ENCODE measurements around the gene LRRC40. TPM values are rescaled to one million over a fixed set of nuclear protein-coding genes. Genes with fewer than 3 reads are reported as not detected.

LRRC40 gene
- polyA plus RNA-seq, 1 experiment, result 20.6 TPM

GRCh38 chr1:70171512-70171911 lies 33.9 kb downstream of the LRRC40 start:
- TF ChIP-seq CTCF (IDR thresholded peaks at IDR 0.05; ENCODE audit: low read depth, low read length), result no peak
- POLR2A ChIA-PET, result no interaction called here
- CTCF ChIA-PET, result no interaction called here
- no peak for DNase-seq (ENCODE audit: low read depth, low spot score)
- Histone ChIP-seq H3K27ac (ENCODE audit: low read depth, low read length) (no peak overlapping the region), H3K9me3 (ENCODE audit: control insufficient read depth, insufficient read depth, low read length) (no peaks in the 10 kb centered on the region), H3K4me3 (ENCODE audit: low read depth, low read length) (no peak overlapping the region), H3K27me3 (ENCODE audit: control insufficient read depth, insufficient read depth, low read length) (no peaks in the 10 kb centered on the region)

- no peak for TF ChIP-seq CTCF (IDR thresholded peaks at IDR 0.05; ENCODE audit: low read depth, low read length)
- Histone ChIP-seq H3K27me3 (ENCODE audit: control insufficient read depth, insufficient read depth, low read length) (no peaks in the 10 kb centered on the region), H3K4me3 (ENCODE audit: low read depth, low read length) (no peak overlapping the region), H3K27ac (ENCODE audit: low read depth, low read length) (no peak overlapping the region), H3K9me3 (ENCODE audit: control insufficient read depth, insufficient read depth, low read length) (no peaks in the 10 kb centered on the region)
- POLR2A ChIA-PET, result no interaction called here
- DNase-seq (ENCODE audit: low read depth, low spot score), result no peak
- CTCF ChIA-PET, result interaction anchor here (1.1 to 1.3 kb wide), 2 partner anchors 135 to 360 kb away, joined by 3 read pairs; no protein-coding TSS in a partner anchor
Measured at GRCh38 chr1:70169018-70169839, 36.1 kb downstream of the LRRC40 start.

GRCh38 chr1:70168283-70168682 lies 37.1 kb downstream of the LRRC40 start:
- no peak overlapping the region for H3K4me3 ChIP-seq (ENCODE audit: low read depth, low read length)
- no peaks in the 10 kb centered on the region for H3K9me3 ChIP-seq (ENCODE audit: control insufficient read depth, insufficient read depth, low read length)
- H3K27ac ChIP-seq (ENCODE audit: low read depth, low read length), result no peak overlapping the region
- ChIA-PET POLR2A (no interaction called here), CTCF (interaction anchor here (1.1 to 1.3 kb wide), 2 partner anchors 135 to 361 kb away, joined by 3 read pairs; no protein-coding TSS in a partner anchor)
- no peaks in the 10 kb centered on the region for H3K27me3 ChIP-seq (ENCODE audit: control insufficient read depth, insufficient read depth, low read length)
- TF ChIP-seq CTCF (IDR thresholded peaks at IDR 0.05; ENCODE audit: low read depth, low read length), result no peak
- no peak for DNase-seq (ENCODE audit: low read depth, low spot score)

- no peaks in the 10 kb centered on the region for H3K9me3 ChIP-seq (ENCODE audit: control insufficient read depth, insufficient read depth, low read length)
- POLR2A ChIA-PET, result no interaction called here
- no peak for DNase-seq (ENCODE audit: low read depth, low spot score)
- H3K27me3 ChIP-seq (ENCODE audit: control insufficient read depth, insufficient read depth, low read length), result no peaks in the 10 kb centered on the region
- no peak for TF ChIP-seq CTCF (IDR thresholded peaks at IDR 0.05; ENCODE audit: low read depth, low read length)
- CTCF ChIA-PET, result no interaction called here
- no peak overlapping the region for H3K27ac ChIP-seq (ENCODE audit: low read depth, low read length)
- H3K4me3 ChIP-seq (ENCODE audit: low read depth, low read length), result no peak overlapping the region
Measured at GRCh38 chr1:70164350-70164749, 41.0 kb downstream of the LRRC40 start.

- H3K4me3 ChIP-seq (ENCODE audit: low read depth, low read length), result no peak overlapping the region
- ChIA-PET CTCF (no interaction called here), POLR2A (no interaction called here)
- H3K27ac ChIP-seq (ENCODE audit: low read depth, low read length), result no peak overlapping the region
- H3K27me3 ChIP-seq (ENCODE audit: control insufficient read depth, insufficient read depth, low read length), result no peaks in the 10 kb centered on the region
- DNase-seq (ENCODE audit: low read depth, low spot score), result no peak
- no peak for TF ChIP-seq CTCF (IDR thresholded peaks at IDR 0.05; ENCODE audit: low read depth, low read length)
- H3K9me3 ChIP-seq (ENCODE audit: control insufficient read depth, insufficient read depth, low read length), result no peaks in the 10 kb centered on the region
Measured at GRCh38 chr1:70156529-70157120, 48.8 kb downstream of the LRRC40 start.

All from AG04450 (cell line).